22Rv1 (cell line): ENCODE results near the gene PLXNA4.

Experiments used
- ZFX ChIP-seq: fragments of 450-650 bp; IDR thresholded peaks from 2 replicates; pipeline ENCODE4 v1.6.1; 2017; ENCODE audit warnings: antibody characterized with exemption, borderline replicate concordance
- TF ChIP-seq, protein P1 (sequence below): fragments of 450-650 bp; IDR thresholded peaks from 2 replicates; pipeline ENCODE4 v1.5.1; 2017; ENCODE audit warnings: mild to moderate bottlenecking

DNA sequence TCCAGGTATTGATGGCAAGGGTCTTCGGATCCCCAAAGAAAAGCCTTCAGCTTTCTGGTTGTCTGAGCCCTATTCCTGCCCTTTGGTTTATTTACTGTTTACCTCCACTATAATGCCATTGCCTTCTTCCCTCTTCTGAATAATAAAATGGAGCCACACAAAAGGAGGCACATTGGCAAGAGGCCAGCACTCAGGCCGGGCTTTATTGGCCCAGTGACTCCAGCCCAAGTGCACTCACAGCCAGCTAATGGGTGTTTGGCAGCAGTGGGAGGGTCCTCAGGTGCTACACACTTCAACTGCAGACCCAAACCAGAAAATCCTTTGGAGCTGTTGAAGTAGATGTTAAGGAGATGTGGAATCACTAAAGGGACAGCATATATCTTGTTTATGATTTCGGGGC lies 336.0 kb downstream of the PLXNA4 start:
- TF ChIP-seq, protein P1, sequence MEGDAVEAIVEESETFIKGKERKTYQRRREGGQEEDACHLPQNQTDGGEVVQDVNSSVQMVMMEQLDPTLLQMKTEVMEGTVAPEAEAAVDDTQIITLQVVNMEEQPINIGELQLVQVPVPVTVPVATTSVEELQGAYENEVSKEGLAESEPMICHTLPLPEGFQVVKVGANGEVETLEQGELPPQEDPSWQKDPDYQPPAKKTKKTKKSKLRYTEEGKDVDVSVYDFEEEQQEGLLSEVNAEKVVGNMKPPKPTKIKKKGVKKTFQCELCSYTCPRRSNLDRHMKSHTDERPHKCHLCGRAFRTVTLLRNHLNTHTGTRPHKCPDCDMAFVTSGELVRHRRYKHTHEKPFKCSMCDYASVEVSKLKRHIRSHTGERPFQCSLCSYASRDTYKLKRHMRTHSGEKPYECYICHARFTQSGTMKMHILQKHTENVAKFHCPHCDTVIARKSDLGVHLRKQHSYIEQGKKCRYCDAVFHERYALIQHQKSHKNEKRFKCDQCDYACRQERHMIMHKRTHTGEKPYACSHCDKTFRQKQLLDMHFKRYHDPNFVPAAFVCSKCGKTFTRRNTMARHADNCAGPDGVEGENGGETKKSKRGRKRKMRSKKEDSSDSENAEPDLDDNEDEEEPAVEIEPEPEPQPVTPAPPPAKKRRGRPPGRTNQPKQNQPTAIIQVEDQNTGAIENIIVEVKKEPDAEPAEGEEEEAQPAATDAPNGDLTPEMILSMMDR, result no peak
- no peak for TF ChIP-seq ZFX
